Thymus (tissue), 11 donors: Measurements from ENCODE around the gene INSIG1. TPM values are rescaled to one million over a fixed set of nuclear protein-coding genes. Genes with fewer than 3 reads are reported as not detected.

ENCODE experiments used
- DNase-seq, 9 donors: peaks; one replicate each; pipeline ENCODE4 v3.0.0-alpha.2; 2013; ENCODE audit warnings: low spot score in 9 of 9, low read depth in 6 of 9, missing footprints in 1 of 9
- H3K27ac ChIP-seq, 2 donors: one replicate each; pipeline ENCODE4 v1.5.1; 2013; ENCODE audit warnings: control low read depth in 1 of 2, low read depth in 1 of 2, low read length in 1 of 2, mild to moderate bottlenecking in 1 of 2, moderate library complexity in 1 of 2
- H3K27me3 ChIP-seq, 2 donors: one replicate each; pipeline ENCODE4 v1.5.1; 2013; ENCODE audit warnings: low read length in 1 of 2; ENCODE audit not compliant: control insufficient read depth in 2 of 2, insufficient read depth in 1 of 2
- H3K36me3 ChIP-seq, 2 donors: one replicate each; pipeline ENCODE4 v1.5.1; 2013; ENCODE audit warnings: low read length in 1 of 2, mild to moderate bottlenecking in 1 of 2, moderate library complexity in 1 of 2; ENCODE audit not compliant: control insufficient read depth in 2 of 2, insufficient read depth in 2 of 2
- H3K4me1 ChIP-seq, 2 donors: one replicate each; pipeline ENCODE4 v1.5.1; 2013; ENCODE audit warnings: low read length in 2 of 2; ENCODE audit not compliant: control insufficient read depth in 2 of 2, insufficient read depth in 2 of 2
- H3K4me3 ChIP-seq, 2 donors: one replicate each; pipeline ENCODE4 v1.5.1; 2013; ENCODE audit warnings: low read length in 2 of 2, control low read depth in 1 of 2, mild to moderate bottlenecking in 1 of 2
- H3K9me3 ChIP-seq, 2 donors: one replicate each; pipeline ENCODE4 v1.5.1; 2013; ENCODE audit warnings: low read length in 1 of 2, mild to moderate bottlenecking in 1 of 2; ENCODE audit not compliant: control insufficient read depth in 2 of 2, insufficient read depth in 1 of 2
- WGBS: extraction: QIAGEN DNeasy Blood & Tissue Kit; methylation state at CpG from one replicate; pipeline ENCODE4 v1.1.7; 2013; 5-methylcytosine and 5-hydroxymethylcytosine counted together
- polyA plus RNA-seq: library from polyadenylated mRNA; stranded (reverse); fragments of 200-250 nt; gene quantifications from one replicate; pipeline ENCODE4 v1.2.3, GENCODE V29; 2013
- total RNA-seq: library from RNA; stranded (reverse); fragments of 120-200 nt; gene quantifications from one replicate; pipeline ENCODE4 v1.2.4, GENCODE V29; 2013
- donor health status: healthy.

Gene INSIG1
- total and polyA plus RNA-seq, 2 donors: 37.1 to 50.2 TPM

DNA sequence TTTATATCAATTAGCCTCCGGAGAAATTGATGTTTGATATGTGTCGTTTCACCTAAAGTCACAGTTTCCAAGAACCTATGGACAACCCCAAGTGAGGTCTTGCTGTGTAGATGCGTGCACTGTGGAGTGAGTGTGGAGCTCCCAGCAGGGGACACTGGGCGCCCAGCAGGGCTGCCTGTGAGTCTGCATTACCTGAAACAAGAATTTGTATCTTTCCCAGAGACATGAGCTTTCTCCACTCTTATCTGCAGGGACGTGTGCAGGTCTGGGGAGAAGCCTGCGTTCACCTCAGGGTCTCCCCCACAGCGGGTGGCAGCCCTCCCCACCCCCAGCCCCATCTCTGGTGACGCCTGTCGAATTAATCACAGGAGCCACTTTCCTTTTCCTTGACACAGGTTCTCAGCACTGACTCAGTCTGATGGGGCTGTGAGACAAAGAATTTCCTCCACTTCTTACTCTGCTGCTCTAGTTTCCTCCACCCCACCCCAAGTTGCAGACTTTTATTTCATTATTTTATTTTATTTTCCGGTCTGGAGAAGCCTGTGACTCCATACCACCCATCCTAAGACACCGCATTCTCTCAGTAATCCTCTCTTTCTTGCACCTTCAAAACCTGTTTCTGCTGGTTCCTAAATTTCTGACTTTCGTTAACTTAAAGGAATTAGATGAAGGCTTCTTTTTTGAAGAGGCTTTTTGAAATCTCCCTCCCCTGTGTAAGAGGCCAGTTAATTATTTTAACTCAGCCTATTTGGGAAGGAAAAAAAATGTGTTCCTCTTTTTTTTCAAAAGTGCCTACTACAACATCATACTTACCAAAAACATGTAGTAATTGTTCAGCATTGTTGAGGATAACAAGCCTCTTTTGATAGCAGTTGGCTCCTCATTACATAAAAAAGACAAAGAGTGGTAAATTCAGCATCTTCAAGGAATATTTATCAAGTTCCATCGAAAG lies 17.0 kb upstream of the INSIG1 start:
- peaks cover 0 to 3% of the 10 kb centered on the region in 2 donors for H3K4me1 ChIP-seq
- DNase-seq: no peak
- no peaks in the 10 kb centered on the region for H3K36me3 ChIP-seq
- 70% methylated on average over 13 of the region's 13 CpGs for WGBS
- H3K27me3 ChIP-seq: peaks cover 0 to 10% of the 10 kb centered on the region in 2 donors
- H3K4me3 ChIP-seq: no peak overlapping the region
- H3K27ac ChIP-seq: no peak overlapping the region
- no peaks in the 10 kb centered on the region for H3K9me3 ChIP-seq

DNA sequence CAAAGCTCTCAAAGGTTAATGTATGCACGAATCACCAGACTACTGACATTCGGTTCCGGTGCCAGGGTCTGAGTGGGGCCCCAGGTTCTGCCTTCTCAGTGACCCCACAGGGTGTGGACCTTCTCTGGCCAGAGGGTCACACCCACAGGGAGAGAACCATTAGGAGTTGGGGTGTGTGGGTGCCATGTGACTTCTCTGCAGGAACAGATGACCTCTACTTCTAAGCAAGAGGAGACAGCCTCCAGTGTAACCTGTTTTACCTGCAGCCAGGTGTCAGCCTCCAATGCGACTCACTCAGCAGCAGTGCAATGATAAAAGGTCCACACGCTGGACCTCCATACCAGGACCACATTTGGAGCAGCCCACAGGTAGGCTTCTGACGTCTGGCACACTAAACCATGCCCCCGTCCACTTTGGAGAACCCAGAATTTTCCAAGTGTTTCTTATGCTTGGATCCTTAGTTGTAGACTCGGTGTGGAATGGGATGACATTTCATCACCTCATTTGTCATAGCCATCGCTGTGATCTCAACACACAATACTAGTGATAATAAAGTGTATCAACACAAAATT lies 16.2 kb upstream of the INSIG1 start:
- Histone ChIP-seq H3K4me3 (no peak overlapping the region), H3K27ac (no peak overlapping the region), H3K9me3 (no peaks in the 10 kb centered on the region), H3K36me3 (no peaks in the 10 kb centered on the region), H3K4me1 (peaks cover 0 to 3% of the 10 kb centered on the region in 2 donors), H3K27me3 (peaks cover 0 to 10% of the 10 kb centered on the region in 2 donors)
- DNase-seq: no peak
- 96% methylated on average over 9 of the region's 9 CpGs for WGBS

DNA sequence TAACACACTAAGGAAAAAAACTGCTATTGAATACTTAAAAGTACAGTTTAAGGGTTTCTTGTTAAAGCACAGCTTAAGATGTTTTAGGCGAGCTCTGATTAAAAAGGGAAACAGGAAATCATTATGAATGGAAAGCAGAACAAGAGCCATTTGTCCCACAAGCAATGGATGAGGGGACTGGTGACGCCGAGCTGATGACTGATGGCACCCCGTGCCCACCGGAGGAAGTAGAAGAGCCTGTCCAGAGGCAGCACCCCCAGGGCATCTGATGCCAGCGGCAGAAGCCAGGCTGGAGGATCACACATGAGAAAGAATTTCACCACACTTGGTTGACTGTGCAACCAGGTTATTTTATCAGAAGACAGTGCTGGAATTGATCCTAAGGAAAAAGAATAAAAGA lies 15.0 kb upstream of the INSIG1 start:
- H3K4me1 ChIP-seq: peaks cover 0 to 6% of the 10 kb centered on the region in 2 donors
- no peak overlapping the region for H3K4me3 ChIP-seq
- peaks cover 0 to 6% of the 10 kb centered on the region in 2 donors for H3K27me3 ChIP-seq
- no peak for DNase-seq
- H3K36me3 ChIP-seq: no peaks in the 10 kb centered on the region
- no peak overlapping the region for H3K27ac ChIP-seq
- no peaks in the 10 kb centered on the region for H3K9me3 ChIP-seq
- WGBS: 20% methylated on average over 6 of the region's 6 CpGs

DNA sequence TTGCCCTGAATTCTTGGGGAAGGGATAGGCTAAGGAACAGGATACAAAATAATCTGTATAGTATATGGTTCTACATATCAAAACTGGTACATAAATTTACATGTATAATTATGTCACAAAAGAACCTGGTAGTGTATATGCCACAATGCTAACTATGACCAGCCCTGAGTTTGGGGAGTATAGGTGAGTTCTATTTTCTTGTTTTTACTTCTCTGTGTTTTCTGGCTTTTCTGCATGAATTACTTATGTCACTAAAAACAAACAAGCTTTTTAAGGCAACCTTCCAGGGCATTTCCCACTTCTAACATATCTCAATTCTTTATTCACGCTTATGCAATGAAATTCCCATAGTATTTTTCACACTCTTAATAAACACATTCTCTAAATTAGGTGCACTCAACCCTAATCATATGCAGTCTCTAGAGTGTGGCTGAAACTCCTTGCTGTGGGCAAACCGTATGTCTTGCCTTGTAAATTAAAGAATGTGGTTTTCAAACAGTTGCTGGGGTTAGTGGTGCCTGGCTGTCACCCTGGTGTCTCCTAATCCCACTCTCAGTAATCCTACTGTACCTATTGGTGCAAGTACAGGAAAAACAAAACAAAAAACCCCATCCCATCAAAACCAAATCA lies 14.0 kb upstream of the INSIG1 start:
- Histone ChIP-seq H3K4me3 (no peak overlapping the region), H3K27ac (no peak overlapping the region), H3K9me3 (no peaks in the 10 kb centered on the region), H3K27me3 (peaks cover 0 to 6% of the 10 kb centered on the region in 2 donors), H3K36me3 (no peaks in the 10 kb centered on the region), H3K4me1 (peaks cover 0 to 13% of the 10 kb centered on the region in 2 donors)
- DNase-seq: no peak
- WGBS: 47% methylated on average over 2 of the region's 2 CpGs

DNA sequence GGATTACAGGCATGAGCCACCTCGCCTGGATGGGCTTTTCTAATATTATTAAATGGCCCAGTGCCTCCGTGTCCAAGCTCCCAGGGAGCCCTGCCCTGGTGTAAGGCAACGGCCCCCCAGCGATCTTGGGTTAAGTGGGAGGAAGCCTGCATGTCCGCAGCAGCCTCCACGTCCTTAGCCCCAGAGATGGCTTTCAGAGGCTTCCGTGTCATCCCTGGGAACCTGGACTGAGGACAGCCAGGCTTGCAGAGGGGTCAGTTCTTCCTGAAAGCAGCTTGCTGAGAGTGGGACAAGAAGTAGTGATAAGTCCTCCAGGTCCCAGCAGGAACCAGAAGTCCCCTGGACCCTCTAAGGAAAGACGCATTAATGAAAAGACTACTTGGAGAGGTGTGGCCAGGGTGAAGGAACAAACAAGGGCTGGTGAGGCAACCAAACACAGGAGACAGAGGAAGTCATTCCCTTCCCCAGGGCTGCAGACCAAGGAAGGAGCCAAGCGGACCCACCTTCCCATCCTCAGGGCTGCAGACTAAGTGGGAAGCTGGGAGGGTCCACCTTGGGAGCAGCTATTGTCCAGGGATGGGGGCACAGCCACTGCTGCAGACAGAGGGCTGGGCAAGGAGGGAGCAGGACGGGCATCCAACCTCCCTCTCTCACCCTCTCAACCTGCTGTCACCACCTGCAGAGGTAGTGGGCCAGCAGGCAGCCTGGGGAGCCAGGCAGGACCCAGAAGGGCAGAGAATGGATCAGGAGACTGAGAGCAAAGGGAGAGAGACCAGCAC lies 13.0 kb upstream of the INSIG1 start:
- DNase-seq: no peak
- WGBS: 95% methylated on average over 10 of the region's 10 CpGs

DNA sequence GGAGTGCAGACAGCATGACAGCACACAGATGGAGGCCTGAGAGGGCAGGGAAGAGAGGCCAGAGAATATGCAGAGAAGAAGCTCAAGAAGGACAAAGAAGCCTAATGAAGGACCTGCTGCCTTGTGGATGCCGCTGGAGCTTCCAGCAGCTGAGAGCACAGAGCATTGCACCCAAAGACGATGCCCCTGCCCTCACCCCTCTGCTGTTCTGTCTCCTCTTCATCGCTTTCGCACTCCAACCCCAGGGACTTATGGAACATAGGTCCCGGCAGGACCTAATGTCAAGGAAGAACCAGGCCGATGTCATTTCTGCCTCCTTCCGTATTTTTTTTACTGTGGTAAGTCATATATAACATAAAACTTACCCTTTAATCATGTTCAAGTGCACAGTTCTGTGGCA lies 12.3 kb upstream of the INSIG1 start:
- Histone ChIP-seq H3K4me1 (peaks cover 0 to 14% of the 10 kb centered on the region in 2 donors), H3K36me3 (no peaks in the 10 kb centered on the region), H3K27me3 (peaks cover 0 to 2% of the 10 kb centered on the region in 2 donors), H3K27ac (no peak overlapping the region), H3K9me3 (no peaks in the 10 kb centered on the region), H3K4me3 (no peak overlapping the region)
- WGBS: 97% methylated on average over 7 of the region's 7 CpGs
- DNase-seq: no peak

More for the DNA sequence above, 13.0 kb upstream of the INSIG1 start:
- Histone ChIP-seq H3K4me3 (no peak overlapping the region), H3K9me3 (no peaks in the 10 kb centered on the region), H3K36me3 (no peaks in the 10 kb centered on the region), H3K27ac (no peak overlapping the region), H3K4me1 (peaks cover 0 to 14% of the 10 kb centered on the region in 2 donors), H3K27me3 (peaks cover 0 to 3% of the 10 kb centered on the region in 2 donors)

DNA sequence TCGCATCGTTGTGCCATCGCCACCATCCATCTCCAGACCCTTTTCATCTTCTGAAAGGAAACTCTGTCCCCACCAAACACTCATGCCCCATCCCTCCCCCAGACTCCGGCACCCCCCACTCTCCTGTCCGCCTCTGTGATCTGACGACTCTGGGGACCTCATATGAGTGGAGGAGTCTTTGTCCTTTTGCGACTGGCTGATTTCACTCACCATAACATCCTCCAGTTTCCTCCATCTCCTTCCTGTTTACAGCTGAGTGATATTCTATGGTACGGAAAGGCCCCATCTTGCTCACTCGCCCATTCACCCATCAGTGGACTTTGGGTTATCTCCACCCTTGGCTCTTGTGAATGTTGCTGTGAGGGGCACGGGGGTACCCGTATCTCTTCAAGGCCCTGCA lies 11.8 kb upstream of the INSIG1 start:
- Histone ChIP-seq H3K27me3 (no peaks in the 10 kb centered on the region), H3K9me3 (no peaks in the 10 kb centered on the region), H3K4me1 (peaks cover 0 to 14% of the 10 kb centered on the region in 2 donors), H3K4me3 (no peak overlapping the region), H3K27ac (no peak overlapping the region), H3K36me3 (no peaks in the 10 kb centered on the region)
- 84% methylated on average over 11 of the region's 11 CpGs for WGBS
- no peak for DNase-seq

DNA sequence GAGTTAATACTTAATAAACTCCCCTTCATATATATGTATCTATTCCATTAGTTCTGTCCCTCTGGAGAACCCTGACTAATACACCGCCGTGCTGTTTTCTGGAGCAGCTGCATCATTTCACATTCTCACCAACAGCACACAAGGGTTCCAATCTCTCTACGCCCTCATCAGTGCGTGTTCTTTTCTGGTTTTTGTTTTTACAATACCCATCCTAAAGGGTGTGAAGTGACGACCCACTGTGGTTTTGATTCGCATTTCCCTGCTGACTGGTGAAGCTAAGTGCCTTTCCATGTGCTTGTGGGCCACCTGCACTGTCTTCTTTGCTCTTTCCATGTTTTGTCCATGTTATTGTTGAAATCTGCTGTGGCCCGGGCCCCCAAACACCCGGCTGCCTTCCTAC lies 11.0 kb upstream of the INSIG1 start:
- H3K36me3 ChIP-seq: no peaks in the 10 kb centered on the region
- DNase-seq: no peak
- H3K9me3 ChIP-seq: no peaks in the 10 kb centered on the region
- no peak overlapping the region for H3K4me3 ChIP-seq
- 92% methylated on average over 8 of the region's 8 CpGs for whole genome bisulfite sequencing
- H3K27ac ChIP-seq: no peak overlapping the region
- no peaks in the 10 kb centered on the region for H3K27me3 ChIP-seq
- H3K4me1 ChIP-seq: peaks cover 0 to 14% of the 10 kb centered on the region in 2 donors
